HL-60 (cell line): ENCODE results near the gene DIAPH2.

Experiments
- POLR2AphosphoS5 ChIP-seq: IDR thresholded peaks from 2 replicates; pipeline ENCODE4 v1.6.1; 2012; ENCODE audit warnings: low read depth
- REST ChIP-seq: IDR thresholded peaks from 2 replicates; pipeline ENCODE4 v1.6.1; 2012; ENCODE audit warnings: low read depth; ENCODE audit not compliant: insufficient replicate concordance
- TF ChIP-seq, protein P1 (sequence below): IDR thresholded peaks from one replicate; pipeline ENCODE4 v1.5.1; 2011; ENCODE audit warnings: low read length, control low read depth, inconsistent platforms; ENCODE audit not compliant: insufficient read depth

DNA sequence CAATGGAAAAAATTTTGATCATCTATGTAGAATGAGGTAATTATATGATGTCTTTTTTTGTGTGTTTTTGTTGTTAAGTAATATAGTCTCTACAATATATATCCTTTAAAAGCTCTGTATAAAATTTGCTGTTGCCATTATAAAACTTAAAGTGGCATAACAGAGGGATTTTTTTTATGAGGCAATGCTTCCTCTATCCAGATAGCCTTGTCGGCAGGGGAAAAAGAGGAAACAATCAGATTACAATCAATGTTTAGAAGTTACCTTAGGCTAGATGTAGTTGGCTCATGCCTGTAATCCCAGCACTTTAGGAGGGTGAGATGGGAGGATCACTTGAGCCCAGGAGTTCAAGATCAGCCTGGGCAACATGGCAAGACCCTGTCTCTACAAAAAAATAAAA is 86.8 kb downstream of the DIAPH2 start:
- TF ChIP-seq, protein P1, sequence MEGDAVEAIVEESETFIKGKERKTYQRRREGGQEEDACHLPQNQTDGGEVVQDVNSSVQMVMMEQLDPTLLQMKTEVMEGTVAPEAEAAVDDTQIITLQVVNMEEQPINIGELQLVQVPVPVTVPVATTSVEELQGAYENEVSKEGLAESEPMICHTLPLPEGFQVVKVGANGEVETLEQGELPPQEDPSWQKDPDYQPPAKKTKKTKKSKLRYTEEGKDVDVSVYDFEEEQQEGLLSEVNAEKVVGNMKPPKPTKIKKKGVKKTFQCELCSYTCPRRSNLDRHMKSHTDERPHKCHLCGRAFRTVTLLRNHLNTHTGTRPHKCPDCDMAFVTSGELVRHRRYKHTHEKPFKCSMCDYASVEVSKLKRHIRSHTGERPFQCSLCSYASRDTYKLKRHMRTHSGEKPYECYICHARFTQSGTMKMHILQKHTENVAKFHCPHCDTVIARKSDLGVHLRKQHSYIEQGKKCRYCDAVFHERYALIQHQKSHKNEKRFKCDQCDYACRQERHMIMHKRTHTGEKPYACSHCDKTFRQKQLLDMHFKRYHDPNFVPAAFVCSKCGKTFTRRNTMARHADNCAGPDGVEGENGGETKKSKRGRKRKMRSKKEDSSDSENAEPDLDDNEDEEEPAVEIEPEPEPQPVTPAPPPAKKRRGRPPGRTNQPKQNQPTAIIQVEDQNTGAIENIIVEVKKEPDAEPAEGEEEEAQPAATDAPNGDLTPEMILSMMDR, result no peak
- no peak for TF ChIP-seq REST
- TF ChIP-seq POLR2AphosphoS5, result no peak
